ENCODE results near the gene CTTNBP2. TPM values are rescaled to one million over a fixed set of nuclear protein-coding genes. Genes with fewer than 3 reads are reported as not detected.

Gene CTTNBP2
- total and polyA plus RNA-seq, 2 of the 13 experiments (the other 11 are each of a cell fraction or from before 2014, with no cell fraction given): not detected

DNA sequence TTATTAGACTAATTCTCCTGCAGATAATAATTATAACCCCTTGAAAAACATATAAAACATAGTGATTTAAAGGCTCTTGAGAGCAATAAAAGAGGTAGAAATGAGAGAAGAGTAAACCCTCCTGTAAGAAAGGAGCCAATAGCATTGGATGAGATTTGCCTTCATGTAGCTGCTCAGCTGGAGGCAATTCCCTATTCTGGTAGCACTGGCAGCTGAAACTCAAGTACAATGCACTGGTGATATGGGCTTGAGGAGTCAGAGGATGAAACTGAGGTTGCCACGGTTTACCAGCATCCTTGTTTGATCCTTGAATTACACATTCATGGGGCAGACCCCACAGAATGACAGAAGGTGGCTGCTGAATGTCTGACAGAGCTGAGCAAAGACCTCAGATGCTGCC lies 76.4 kb downstream of the CTTNBP2 start:
- H3K27ac ChIP-seq (ENCODE audit: extremely low read length, insufficient read depth, low read length): no peak overlapping the region
- H3K79me2 ChIP-seq (ENCODE audit: insufficient read depth, low read length): no peaks in the 10 kb centered on the region
- H3K36me3 ChIP-seq (replicated peaks in 1 of 2; ENCODE audit: control insufficient read depth in 1 of 2, insufficient read depth in 2 of 2, low read length in 2 of 2): no peaks in the 10 kb centered on the region
- in situ Hi-C loops (cut with HindIII; ENCODE audit: extremely low pct_ligation_motif_present, low pct_unique_long_range_greater_than_20kb) (no loop called here), intact Hi-C loops (cut with micrococcal nuclease; ENCODE audit: unreplicated experiment) (no loop called here)
- ChIA-PET POLR2A (no interaction called here), CTCF (ENCODE audit: low intra/inter-chr PET ratio, low total read pairs) (no interaction called here)
- TF ChIP-seq NFIC (IDR thresholded peaks at IDR 0.05; ENCODE audit: low read length) (no peak), ZNF563 (CRISPR knock-in tag; IDR thresholded peaks at IDR 0.05) (no peak), YEATS2 (CRISPR knock-in tag; IDR thresholded peaks at IDR 0.05; ENCODE audit: borderline replicate concordance) (no peak), RAD21 (CRISPR knock-in tag; IDR thresholded peaks at IDR 0.05) (no peak), HDAC6 (IDR thresholded peaks at IDR 0.05; ENCODE audit: low read depth, low read length) (no peak), SMYD3 (CRISPR knock-in tag; IDR thresholded peaks at IDR 0.05) (no peak), KAT8 (CRISPR knock-in tag; IDR thresholded peaks at IDR 0.05) (no peak), ZNF556 (CRISPR knock-in tag; IDR thresholded peaks at IDR 0.05; ENCODE audit: borderline replicate concordance) (no peak), KMT2B (CRISPR knock-in tag; IDR thresholded peaks at IDR 0.05) (no peak), KLF13 (CRISPR knock-in tag; IDR thresholded peaks at IDR 0.05) (no peak), ZNF317 (CRISPR knock-in tag; IDR thresholded peaks at IDR 0.05) (no peak), SNAI1 (CRISPR knock-in tag; IDR thresholded peaks at IDR 0.05; ENCODE audit: borderline replicate concordance) (no peak), ZNF256 (CRISPR knock-in tag; conservative IDR thresholded peaks at IDR 0.05) (no peak), ZNF713 (CRISPR knock-in tag; IDR thresholded peaks at IDR 0.05) (no peak), ZSCAN22 (CRISPR knock-in tag; IDR thresholded peaks at IDR 0.05) (no peak)
- TF ChIP-seq, protein P1, sequence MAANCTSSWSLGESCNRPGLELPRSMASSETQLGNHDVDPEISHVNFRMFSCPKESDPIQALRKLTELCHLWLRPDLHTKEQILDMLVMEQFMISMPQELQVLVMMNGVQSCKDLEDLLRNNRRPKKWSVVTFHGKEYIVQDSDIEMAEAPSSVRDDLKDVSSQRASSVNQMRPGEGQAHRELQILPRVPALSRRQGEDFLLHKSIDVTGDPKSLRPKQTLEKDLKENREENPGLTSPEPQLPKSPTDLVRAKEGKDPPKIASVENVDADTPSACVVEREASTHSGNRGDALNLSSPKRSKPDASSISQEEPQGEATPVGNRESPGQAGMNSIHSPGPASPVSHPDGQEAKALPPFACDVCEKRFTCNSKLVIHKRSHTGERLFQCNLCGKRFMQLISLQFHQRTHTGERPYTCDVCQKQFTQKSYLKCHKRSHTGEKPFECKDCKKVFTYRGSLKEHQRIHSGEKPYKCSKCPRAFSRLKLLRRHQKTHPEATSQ (CRISPR knock-in tag; IDR thresholded peaks at IDR 0.05; ENCODE audit: borderline replicate concordance): no peak
- TF ChIP-seq, protein P2, sequence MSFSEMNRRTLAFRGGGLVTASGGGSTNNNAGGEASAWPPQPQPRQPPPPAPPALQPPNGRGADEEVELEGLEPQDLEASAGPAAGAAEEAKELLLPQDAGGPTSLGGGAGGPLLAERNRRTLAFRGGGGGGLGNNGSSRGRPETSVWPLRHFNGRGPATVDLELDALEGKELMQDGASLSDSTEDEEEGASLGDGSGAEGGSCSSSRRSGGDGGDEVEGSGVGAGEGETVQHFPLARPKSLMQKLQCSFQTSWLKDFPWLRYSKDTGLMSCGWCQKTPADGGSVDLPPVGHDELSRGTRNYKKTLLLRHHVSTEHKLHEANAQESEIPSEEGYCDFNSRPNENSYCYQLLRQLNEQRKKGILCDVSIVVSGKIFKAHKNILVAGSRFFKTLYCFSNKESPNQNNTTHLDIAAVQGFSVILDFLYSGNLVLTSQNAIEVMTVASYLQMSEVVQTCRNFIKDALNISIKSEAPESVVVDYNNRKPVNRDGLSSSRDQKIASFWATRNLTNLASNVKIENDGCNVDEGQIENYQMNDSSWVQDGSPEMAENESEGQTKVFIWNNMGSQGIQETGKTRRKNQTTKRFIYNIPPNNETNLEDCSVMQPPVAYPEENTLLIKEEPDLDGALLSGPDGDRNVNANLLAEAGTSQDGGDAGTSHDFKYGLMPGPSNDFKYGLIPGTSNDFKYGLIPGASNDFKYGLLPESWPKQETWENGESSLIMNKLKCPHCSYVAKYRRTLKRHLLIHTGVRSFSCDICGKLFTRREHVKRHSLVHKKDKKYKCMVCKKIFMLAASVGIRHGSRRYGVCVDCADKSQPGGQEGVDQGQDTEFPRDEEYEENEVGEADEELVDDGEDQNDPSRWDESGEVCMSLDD (CRISPR knock-in tag; IDR thresholded peaks at IDR 0.05; ENCODE audit: borderline replicate concordance): no peak
- TF ChIP-seq, protein P3, sequence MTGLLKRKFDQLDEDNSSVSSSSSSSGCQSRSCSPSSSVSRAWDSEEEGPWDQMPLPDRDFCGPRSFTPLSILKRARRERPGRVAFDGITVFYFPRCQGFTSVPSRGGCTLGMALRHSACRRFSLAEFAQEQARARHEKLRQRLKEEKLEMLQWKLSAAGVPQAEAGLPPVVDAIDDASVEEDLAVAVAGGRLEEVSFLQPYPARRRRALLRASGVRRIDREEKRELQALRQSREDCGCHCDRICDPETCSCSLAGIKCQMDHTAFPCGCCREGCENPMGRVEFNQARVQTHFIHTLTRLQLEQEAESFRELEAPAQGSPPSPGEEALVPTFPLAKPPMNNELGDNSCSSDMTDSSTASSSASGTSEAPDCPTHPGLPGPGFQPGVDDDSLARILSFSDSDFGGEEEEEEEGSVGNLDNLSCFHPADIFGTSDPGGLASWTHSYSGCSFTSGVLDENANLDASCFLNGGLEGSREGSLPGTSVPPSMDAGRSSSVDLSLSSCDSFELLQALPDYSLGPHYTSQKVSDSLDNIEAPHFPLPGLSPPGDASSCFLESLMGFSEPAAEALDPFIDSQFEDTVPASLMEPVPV (CRISPR knock-in tag; IDR thresholded peaks at IDR 0.05): no peak
- TF ChIP-seq, protein P4, sequence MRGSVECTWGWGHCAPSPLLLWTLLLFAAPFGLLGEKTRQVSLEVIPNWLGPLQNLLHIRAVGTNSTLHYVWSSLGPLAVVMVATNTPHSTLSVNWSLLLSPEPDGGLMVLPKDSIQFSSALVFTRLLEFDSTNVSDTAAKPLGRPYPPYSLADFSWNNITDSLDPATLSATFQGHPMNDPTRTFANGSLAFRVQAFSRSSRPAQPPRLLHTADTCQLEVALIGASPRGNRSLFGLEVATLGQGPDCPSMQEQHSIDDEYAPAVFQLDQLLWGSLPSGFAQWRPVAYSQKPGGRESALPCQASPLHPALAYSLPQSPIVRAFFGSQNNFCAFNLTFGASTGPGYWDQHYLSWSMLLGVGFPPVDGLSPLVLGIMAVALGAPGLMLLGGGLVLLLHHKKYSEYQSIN (CRISPR knock-in tag; IDR thresholded peaks at IDR 0.05; ENCODE audit: borderline replicate concordance): no peak
- H3K4me3 ChIP-seq (replicated peaks in 1 of 3; ENCODE audit: insufficient read depth in 1 of 3, low read depth in 2 of 3, low read length in 3 of 3): no peak overlapping the region
- no peaks in the 10 kb centered on the region for H3K9me3 ChIP-seq (ENCODE audit: low read length)
- H3K4me1 ChIP-seq (ENCODE audit: insufficient read depth, low read length): no peaks in the 10 kb centered on the region
- no CpG with 5 or more reads among the region's 1 CpG for WGBS (ENCODE audit: low lambda C conversion rate)
- no peak overlapping the region for H3K4me2 ChIP-seq (ENCODE audit: low read depth, low read length)
- FAIRE-seq (no peak), ATAC-seq (no peak), DNase-seq (ENCODE audit: low spot score) (no peak)
- no peaks in the 10 kb centered on the region for H4K20me1 ChIP-seq (ENCODE audit: insufficient read depth, low read length)
- H3K9ac ChIP-seq (ENCODE audit: insufficient read depth, low read depth, low read length): no peak overlapping the region
- H3K27me3 ChIP-seq (ENCODE audit: control insufficient read depth in 1 of 2, insufficient read depth in 2 of 2, low read length in 2 of 2): no peaks in the 10 kb centered on the region; a peak in 1 of 5 replicates
- no TSS peak for BruUV-seq (replicated peaks)
- no peak overlapping the region for H2AFZ ChIP-seq (ENCODE audit: low read length)

All from HepG2 (cell line).